Dedifferentiated amniotic fluid mesenchymal stem cell (primary cell): ENCODE measurements around the gene CYP2C18.
"Not testable (repeated sequence)": the region's sequence is repeated elsewhere in the genome, so short reads cannot be mapped to it uniquely, and the experiment has no call there.

ENCODE experiments used
- DNase-seq: peaks from one replicate; pipeline ENCODE4 v3.0.0-alpha.2; 2016; ENCODE audit errors: extremely low spot score

The CYP2C18 gene

DNA sequence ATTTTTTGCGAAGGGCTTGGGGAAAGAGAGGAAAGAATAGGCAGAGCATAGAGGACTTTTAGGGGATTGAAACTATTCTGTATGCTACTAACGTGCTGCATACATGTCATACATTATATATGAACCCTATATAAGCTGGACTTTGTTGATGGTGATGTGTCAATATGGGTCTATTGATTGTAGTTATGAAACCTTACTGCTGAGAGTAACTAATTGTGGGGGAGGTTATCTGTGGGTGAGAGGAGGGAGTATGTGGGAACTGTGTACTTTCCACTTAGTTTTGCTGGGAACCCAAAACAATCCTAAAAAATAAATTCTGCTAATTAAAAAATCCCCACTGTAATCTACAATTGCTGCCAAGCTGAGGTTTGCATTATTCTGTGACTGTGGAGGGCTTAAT is 63.6 kb downstream of the CYP2C18 start:
- no peak for DNase-seq

GRCh38 chr10:94747838-94748237 is 64.3 kb downstream of the CYP2C18 start:
- no peak for DNase-seq

DNA sequence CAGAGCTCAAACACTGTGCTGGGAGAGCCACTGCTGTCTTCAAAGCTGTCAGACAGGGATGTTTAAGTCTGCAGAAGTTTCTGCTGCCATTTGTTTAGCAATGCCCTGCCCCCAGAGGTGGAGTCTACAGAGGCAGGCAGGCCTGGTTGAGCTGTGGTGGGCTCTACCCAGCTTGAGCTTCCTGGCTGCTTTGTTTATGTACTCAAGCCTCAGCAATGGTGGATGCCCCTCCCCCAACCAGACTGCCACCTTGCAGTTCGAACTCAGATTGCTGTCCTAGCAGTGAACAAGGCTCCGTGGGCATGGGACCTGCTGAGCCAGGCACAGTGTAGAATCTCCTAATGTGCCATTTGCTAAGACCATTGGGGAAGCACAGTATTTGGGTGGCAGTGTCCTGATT is 74.4 kb downstream of the CYP2C18 start:
- no peak for DNase-seq

DNA sequence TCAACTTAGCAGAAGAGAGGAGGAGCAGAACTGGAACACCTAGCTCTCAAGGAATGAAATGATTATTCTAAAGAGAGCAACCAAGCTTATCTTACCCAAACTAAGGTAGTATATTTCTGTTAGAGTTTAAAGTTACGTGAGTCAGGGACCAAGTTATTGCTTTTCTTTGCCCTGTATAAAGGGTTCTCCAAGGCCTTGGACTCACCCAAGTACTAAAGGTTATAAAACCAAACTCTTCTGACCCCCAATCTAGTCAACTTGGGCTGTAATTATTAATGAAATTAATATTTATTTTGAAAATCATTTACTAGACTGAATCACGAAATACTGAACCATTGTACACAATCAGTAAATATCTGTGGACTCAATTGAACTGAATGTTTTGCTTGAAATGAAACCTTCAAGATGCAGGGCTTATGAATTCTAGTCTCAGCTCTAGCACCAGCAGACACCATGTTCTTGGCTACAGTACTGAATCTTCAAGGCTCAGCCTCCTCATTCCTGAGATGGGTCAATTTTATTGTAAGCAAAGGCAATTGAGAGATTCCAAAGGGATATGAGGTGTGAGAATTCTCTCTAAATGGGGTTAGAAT is 77.2 kb downstream of the CYP2C18 start:
- no peak for DNase-seq

- no peak for DNase-seq
These were observed 78.9 kb downstream of the CYP2C18 start, which contains the start of gene CYP2C19 for GRCh38 chr10:94762393-94762792. CYP2C19 (plus strand) TSS chr10:94762681; CDS start chr10:94762706, 25 bp downstream.

- DNase-seq, result not testable (repeated sequence)
These were observed 91.9 kb downstream of the CYP2C18 start for GRCh38 chr10:94775425-94775824.

GRCh38 chr10:94777886-94778458 is 94.4 kb downstream of the CYP2C18 start:
- no peak for DNase-seq

GRCh38 chr10:94780844-94781243 is 97.3 kb downstream of the CYP2C18 start:
- no peak for DNase-seq

DNA sequence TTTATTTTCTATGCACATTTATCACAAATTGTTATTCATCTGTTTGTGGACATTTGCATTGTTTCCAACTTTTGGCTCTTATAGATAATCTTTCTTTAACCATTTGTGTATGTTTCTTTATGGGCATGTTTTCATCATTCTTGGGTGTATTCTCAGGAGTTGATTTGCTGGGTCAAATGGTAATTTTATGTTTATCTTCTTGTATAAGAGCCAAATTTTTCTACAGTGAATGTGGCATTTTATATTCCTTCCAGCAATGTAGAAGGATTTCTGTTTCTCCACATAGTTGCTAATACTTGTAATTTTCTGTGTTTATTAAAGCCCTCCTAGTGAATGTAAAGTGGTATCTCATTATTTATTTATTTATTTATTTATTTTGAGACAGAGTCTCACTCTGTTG is 100.7 kb downstream of the CYP2C18 start:
- DNase-seq, result no peak

- no peak for DNase-seq
These were observed 101.7 kb downstream of the CYP2C18 start for GRCh38 chr10:94785211-94785610.
